NCI-H82 treated with DMSO at 0.1 percent for 48 hours (cell line): ENCODE data around the gene AP2A2.
"Not testable (repeated sequence)": the region's sequence is repeated elsewhere in the genome, so short reads cannot be mapped to it uniquely, and the experiment has no call there.

ENCODE experiments used
- DNase-seq: peaks from one replicate; lab custom pipeline; 2025; ENCODE audit not compliant: unreplicated experiment; lab: John Stamatoyannopoulos, UW

AP2A2 gene

DNA sequence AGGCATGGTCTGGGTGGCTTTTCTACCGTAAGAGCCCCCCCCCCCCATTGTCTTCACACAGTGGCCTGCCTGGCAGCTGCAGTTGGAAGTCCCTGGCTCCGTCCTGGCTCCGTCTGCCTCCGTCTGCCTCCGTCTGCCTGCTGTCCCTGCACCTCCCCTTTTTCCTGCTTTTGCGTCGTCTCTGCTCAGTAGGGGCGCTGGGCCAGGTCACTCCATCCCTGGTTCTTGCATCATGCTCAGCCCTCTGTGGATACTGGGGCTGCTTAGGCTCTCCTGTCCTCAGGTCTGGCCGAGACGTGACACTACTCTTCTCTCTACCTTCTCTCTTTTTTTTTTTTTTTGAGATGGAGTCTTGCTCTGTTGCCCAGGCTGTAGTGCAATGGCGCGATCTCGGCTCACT is 27.8 kb downstream of the AP2A2 start:
- DNase-seq, result no peak

DNA sequence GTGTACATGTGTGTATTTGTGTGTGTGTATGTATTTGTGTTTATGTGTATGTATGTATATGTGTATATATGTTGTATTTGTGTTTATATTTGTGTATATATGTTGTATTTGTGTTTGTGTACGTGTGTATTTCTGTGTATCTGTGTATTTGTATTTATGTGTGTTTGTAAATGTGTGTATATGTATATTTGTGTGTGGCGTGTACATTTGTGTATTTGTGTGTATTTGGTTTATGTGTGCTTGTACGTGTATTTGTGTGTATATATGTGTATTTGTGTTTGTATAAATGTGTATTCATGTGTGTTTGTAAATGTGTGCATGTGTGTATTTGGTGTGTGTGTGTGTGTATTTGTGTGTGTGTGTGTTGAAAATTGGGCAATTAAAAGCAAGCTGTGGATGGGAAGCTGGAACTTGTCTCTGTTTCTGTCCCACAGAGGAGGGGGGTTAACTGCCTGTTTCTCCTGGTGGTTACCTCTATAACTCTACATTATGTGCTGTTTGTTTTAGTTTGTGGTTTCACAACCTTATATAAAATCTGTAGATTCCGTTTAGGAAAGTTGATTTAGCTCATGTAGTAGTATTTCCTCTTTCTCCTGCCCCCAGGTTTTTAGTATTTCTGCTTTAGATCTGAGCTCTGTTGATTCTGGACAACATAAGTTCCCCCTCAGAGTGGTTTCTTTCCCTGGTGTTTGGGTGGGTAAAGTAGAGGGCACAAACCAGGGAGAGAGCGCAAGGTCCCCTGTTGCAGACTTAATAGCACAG is 28.9 kb downstream of the AP2A2 start:
- DNase-seq, result no peak

DNA sequence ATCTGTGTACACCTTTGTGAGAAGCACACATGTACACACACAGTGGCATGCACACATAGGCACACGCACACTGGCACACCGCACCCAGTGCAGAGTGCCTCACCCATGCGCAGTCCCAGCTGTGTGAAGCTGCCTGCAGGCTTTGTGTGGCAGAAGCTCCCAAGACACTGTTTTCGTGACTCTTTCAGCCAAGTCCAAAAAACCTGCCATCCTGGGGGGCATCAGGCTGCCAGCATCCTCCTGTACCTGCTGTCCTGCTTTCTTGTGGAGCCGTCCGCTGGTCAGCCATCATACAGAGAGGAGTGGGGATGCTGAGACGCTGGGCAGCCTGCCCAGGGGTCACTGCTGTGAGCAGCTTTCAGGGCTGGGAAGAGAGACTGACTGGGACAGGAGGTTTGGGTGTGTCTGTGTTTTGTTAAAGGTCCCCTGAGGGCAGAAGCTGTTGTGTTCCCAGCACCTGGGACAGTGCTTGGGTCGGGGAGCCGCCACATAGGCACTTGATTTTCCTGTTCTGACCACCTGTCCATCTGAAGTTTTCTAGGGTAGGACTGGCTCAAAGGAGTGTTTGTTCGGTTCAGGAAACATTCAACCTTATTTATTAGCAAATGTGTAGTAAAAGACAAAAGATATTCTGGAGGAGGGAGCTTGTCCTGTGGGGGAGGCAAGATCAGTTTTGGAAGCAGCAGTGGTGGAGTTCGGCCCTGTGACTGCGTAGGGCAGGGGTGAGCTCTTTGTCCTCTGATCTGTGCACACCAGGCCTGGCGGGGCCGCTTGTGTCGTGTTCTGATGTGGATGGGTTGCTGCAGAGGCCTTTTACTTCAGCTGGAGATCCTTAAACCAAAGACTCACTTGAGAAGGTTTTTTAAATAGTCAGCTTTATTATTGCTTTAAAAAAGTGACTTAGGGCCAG is 29.7 kb downstream of the AP2A2 start:
- no peak for DNase-seq

DNA sequence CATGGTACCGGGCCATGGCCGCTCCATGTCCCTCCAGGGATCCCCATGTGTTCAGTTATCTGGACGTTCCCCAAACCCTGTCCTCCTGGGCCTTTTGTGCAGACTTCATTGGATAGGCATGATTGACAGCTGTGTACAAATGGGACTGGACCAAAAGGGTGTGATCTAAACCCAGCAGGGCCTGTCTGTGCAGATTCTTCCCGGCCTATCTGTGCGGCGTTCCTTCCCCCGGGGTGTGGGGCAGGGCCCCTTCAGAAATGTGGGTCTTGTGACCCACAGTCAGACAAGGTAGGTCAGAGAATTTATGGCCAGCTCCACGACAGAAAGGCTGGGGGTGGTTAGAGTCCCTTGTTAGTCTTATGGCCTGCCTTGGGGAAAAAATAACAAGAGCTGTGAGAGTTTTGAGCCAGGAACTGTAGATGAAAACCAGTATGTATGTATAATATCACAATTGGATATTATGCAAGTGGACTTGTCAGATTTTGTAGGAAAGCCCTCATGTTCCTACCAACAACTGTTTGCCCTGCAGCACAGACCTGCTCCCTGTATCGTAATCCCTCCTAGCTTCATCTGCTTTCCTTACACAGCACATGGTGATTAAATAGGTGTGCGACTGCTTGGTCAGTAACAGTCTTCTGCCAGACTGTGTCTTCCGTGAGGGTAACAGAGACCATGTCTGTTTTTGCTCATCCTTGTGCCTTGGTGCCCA is 31.7 kb downstream of the AP2A2 start:
- no peak for DNase-seq

GRCh38 chr11:958101-958500 is 32.4 kb downstream of the AP2A2 start:
- no peak for DNase-seq

- DNase-seq, result no peak
Measured at GRCh38 chr11:959027-959426, 33.4 kb downstream of the AP2A2 start.

DNA sequence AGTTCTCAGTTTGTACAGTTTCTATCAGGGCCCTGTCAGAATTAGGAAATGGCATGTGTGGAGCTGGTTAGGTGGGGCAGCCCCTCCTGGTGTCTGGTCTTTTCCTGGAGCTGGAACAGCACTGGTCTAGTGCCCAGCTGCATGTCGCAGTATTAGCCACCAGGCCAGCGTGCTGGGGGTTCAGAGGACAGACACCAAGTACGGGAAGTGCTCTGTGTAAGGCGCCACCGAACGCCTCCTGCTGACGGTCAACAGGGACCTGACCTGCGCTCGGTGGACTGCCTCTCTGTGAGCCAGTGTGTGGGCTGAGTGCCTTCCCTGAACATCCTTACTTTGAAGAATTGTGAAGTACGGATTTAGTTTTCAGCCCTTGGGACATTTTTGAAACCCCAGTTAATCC is 33.9 kb downstream of the AP2A2 start:
- DNase-seq, result no peak

GRCh38 chr11:961310-961920 is 35.7 kb downstream of the AP2A2 start:
- DNase-seq, result not testable (repeated sequence)

- DNase-seq, result no peak
Measured at GRCh38 chr11:961921-962320, 36.3 kb downstream of the AP2A2 start.

- no peak for DNase-seq
Measured at GRCh38 chr11:962688-963087, 37.0 kb downstream of the AP2A2 start.

GRCh38 chr11:963852-964251 is 38.2 kb downstream of the AP2A2 start:
- DNase-seq, result no peak

- no peak for DNase-seq
Measured at GRCh38 chr11:965206-965775, 39.6 kb downstream of the AP2A2 start.

DNA sequence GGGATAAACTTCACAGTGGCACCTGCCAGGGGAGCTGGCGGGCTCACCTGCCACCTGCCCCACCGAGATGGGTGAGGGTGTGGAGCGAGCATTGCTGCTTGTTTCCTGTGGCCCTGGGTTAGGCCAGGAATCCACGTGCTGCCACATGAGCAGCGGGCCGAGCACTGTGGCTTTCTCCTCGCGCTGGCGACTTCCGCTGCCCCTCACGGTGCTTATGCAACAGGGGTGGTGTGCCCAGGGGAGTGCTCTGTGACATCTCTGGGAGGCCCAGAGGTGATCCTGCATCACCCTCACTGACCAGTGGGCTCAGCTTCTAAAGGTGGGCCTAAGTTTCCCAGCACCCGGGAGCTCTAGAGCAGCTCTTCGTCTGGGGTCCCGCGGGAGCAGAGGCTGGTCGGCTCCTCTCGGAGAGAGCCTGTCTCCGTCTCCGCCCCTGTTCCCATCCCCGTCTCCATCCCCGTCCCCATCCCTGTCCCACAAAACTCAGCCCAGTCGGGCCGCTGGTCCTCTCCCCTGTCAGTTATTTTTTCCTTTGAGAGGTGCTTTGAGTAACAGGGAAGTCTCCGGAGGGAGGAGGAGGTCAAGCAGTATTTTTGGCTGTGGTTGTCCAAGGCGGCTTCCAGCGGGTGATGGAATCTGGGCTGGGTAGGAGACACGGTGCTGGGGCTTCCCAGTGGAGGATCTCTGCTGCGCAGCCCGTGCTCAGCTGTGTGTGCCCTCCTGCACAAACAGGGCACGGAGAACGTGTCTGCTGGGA is 42.5 kb downstream of the AP2A2 start:
- DNase-seq, result no peak

DNA sequence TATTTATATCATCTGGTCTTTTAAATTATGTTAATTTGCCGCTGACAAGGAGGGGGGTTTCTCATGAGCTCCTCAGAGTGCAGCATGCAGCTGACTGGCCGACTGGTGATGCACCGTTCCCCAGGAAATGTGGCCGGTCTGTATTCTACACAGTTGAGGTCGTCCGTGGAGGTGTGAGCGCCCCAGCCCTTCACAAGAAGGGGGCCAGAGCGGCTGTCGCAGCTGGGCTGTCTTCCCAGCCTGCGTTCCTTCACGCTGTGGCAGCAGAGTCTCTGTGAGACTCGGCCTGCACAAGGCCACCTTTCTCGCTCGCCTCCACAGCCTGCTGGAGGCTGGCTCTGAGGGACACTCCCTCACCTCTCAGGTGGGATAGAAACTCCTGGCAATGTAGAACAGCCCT is 43.2 kb downstream of the AP2A2 start:
- no peak for DNase-seq

GRCh38 chr11:969651-970205 is 44.1 kb downstream of the AP2A2 start:
- DNase-seq, result no peak

GRCh38 chr11:970319-970871 is 44.7 kb downstream of the AP2A2 start:
- DNase-seq, result no peak

- DNase-seq, result no peak
Measured at GRCh38 chr11:971092-971690, 45.5 kb downstream of the AP2A2 start.

DNA sequence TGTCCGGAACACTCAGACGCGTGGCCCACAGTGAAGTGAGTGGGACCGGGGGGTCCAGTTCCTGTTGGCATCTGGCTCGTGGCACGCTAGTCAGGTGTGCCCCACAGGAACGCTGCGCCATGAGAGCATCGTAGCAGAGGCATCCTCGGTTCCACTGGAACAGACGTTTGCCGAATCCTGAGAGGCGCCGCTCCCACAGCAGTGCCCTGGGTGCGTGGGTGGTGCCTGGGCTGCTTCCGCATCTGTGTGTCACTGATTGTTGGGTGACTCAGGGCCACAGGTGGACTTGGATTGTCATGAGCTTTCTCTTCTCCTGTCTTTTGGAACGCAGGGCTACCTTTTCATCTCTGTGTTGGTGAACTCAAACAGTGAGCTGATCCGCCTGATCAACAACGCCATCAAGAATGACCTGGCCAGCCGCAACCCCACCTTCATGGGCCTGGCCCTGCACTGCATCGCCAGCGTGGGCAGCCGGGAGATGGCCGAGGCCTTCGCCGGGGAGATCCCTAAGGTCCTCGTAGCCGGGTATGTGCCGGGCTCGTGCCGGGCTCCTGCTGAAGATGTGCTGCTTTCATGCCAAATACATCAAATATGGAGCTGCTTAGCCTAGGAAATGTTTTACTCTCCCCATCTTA is 46.2 kb downstream of the AP2A2 start:
- DNase-seq, result no peak
